ENCODE measurements around the gene FRAT2. TPM values are rescaled to one million over a fixed set of nuclear protein-coding genes. Genes with fewer than 3 reads are reported as not detected.

Gene FRAT2
- total RNA-seq, 1 donor from 2014 or later: 20.4 TPM

DNA sequence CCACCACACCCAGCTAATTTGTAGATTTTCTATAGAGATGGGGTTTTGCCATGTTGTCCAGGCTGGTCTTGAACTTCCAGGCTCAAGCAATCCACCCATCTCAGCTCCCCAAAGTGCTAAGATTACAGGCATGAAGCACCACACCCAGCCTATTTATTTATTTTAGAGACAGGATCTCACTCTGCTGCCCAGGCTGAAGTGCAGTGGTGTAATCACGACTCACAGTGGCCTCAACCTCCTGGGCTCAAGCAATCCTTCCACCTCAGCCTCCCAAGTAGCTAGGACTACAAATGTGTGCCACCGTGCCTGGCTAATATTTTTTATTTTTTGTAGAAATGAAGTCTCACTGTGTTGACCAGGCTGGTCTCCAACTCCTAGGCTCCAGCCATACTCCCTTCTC lies 6.9 kb upstream of the FRAT2 start:
- Histone ChIP-seq H3K36me3 (no peaks in the 10 kb centered on the region), H3K27me3 (no peaks in the 10 kb centered on the region), H3K9me3 (no peaks in the 10 kb centered on the region), H3K4me1 (peaks cover 8% of the 10 kb centered on the region), H3K4me3 (no peak overlapping the region), H3K27ac (no peak overlapping the region)
- TF ChIP-seq, protein P1, sequence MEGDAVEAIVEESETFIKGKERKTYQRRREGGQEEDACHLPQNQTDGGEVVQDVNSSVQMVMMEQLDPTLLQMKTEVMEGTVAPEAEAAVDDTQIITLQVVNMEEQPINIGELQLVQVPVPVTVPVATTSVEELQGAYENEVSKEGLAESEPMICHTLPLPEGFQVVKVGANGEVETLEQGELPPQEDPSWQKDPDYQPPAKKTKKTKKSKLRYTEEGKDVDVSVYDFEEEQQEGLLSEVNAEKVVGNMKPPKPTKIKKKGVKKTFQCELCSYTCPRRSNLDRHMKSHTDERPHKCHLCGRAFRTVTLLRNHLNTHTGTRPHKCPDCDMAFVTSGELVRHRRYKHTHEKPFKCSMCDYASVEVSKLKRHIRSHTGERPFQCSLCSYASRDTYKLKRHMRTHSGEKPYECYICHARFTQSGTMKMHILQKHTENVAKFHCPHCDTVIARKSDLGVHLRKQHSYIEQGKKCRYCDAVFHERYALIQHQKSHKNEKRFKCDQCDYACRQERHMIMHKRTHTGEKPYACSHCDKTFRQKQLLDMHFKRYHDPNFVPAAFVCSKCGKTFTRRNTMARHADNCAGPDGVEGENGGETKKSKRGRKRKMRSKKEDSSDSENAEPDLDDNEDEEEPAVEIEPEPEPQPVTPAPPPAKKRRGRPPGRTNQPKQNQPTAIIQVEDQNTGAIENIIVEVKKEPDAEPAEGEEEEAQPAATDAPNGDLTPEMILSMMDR (IDR thresholded peaks at IDR 0.05): no peak
- intact Hi-C loops (cut with DNase I): no loop called here
- DNase-seq (no peak), ATAC-seq (no peak)

DNA sequence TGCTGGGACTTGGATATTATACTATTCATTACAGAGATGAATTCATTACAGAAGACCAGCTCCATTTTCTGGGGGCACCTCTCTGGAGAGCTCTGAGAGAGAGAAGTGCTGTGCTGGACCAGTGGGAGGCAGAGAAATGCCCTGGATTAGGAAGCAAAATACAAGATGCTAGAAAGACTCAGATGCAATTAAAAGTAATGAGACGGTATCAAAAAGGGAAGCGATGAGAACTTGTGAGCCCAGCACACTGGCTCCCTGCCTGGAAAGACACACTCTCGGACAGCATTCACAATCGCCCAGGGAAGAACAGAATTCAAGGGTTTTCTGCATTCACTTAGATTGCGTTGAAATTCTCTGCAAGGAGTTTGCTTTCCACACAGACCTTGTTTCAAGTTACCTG lies 3.5 kb upstream of the FRAT2 start:
- Histone ChIP-seq H3K36me3 (no peaks in the 10 kb centered on the region), H3K4me1 (peaks cover 20% of the 10 kb centered on the region), H3K9me3 (no peaks in the 10 kb centered on the region), H3K4me3 (no peak overlapping the region), H3K27me3 (no peaks in the 10 kb centered on the region), H3K27ac (no peak overlapping the region)
- ATAC-seq (no peak), DNase-seq (no peak)
- intact Hi-C loops (cut with DNase I): no loop called here
- TF ChIP-seq, protein P1 (IDR thresholded peaks at IDR 0.05): no peak

DNA sequence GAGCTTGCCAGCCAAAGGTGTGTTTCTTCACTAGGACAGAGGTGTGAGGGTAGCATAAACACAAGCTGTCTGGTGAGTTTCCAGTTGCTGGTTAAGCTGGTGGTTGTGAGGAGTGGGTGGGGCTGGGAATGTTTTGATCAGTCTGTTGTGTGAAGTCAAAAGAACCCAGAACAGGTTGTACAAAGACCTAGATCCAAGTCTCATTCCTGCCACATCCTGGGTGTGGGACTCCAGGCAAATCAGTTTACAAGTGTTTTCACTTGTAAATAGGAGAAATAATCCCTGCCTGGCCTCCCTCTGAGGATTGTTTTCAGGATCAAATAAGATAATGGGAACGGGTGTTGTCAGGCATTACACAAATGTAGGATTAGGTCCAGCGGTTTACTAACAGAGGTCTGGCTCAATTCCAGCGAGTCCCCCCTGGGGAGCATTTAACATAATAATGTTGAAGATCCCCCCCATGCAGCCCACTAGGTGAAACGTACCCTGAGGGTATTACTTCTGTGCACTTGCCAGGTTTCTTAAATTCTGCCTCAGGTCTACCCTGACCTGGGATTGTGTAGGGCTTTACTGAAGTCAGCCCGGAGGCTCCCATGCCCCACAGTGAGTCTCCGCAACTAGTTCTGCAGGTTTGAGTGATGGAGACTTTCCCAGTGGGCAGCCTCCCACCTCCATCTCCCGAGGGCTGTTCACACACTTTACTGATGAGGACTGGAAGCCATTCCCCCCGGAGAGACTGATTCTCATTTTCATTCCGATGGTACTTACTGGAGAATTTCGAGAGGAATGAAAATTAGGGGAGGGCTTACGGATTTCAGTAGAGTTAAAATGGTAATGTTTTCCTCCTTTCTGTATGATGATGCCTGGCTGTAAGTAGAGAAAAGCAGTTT lies 2.7 kb upstream of the FRAT2 start:
- TF ChIP-seq, protein P1 (IDR thresholded peaks at IDR 0.05): no peak
- peaks cover 27% of the 10 kb centered on the region for H3K4me1 ChIP-seq
- intact Hi-C loops (cut with DNase I): no loop called here
- ATAC-seq (no peak), DNase-seq (no peak)
- H3K36me3 ChIP-seq: no peaks in the 10 kb centered on the region
- no peak overlapping the region for H3K4me3 ChIP-seq
- H3K9me3 ChIP-seq: no peaks in the 10 kb centered on the region
- peak overlapping the region; percentile 36 for H3K27ac ChIP-seq
- H3K27me3 ChIP-seq: no peaks in the 10 kb centered on the region

DNA sequence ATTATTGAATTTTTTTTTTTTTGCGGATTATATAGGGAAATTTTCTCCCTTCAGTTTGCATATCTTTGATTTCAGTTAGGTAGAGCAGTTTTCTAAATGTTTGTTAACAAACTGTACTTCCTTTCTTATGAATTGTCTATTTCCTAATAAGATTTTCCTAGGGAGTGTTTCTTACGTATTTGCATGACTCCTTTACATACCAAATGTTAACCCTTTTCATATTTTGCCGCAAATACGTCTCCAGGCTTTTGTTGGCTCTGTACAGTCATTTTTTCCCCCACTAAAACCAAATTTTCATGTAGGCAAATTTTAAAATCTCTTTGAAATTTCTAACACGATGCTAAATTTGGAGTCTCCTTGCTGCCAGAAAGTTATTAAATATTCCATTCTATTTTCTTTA lies 1.9 kb upstream of the FRAT2 start:
- no peaks in the 10 kb centered on the region for H3K9me3 ChIP-seq
- no peak overlapping the region for H3K27ac ChIP-seq
- no peak overlapping the region for H3K4me3 ChIP-seq
- no peaks in the 10 kb centered on the region for H3K36me3 ChIP-seq
- TF ChIP-seq, protein P1 (IDR thresholded peaks at IDR 0.05): no peak
- no peak for ATAC-seq
- no peaks in the 10 kb centered on the region for H3K27me3 ChIP-seq
- peaks cover 34% of the 10 kb centered on the region for H3K4me1 ChIP-seq
- DNase-seq: no peak
- intact Hi-C loops (cut with DNase I): no loop called here

DNA sequence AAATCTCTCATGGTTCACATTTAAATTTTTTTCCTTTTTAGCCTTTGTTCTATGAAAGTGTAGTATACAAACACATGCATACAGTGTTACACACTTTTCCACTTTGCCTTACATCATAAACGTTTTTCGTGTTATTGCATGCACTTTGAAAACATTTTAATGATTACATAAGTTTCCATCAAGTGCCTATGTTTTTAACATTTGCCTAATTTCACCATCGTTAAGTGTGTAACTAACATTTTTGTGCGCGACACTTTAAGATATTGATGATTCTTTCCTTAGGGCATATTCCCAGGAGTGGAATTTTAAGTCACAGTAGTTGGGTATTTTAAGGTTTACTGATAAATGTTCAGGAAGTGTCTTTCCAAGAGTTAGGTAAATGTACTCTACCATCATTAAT lies 1.5 kb upstream of the FRAT2 start:
- peaks cover 39% of the 10 kb centered on the region for H3K4me1 ChIP-seq
- peaks cover 3% of the 10 kb centered on the region for H3K36me3 ChIP-seq
- H3K27ac ChIP-seq: no peak overlapping the region
- ATAC-seq: no peak
- H3K4me3 ChIP-seq: no peak overlapping the region
- H3K27me3 ChIP-seq: no peaks in the 10 kb centered on the region
- intact Hi-C loops (cut with DNase I): no loop called here
- H3K9me3 ChIP-seq: no peaks in the 10 kb centered on the region
- DNase-seq: no peak
- TF ChIP-seq, protein P1 (IDR thresholded peaks at IDR 0.05): no peak

Data from upper lobe of right lung (tissue), 1 donor.